BLaER1 treated with 17β-estradiol and CSF1 and Interleukin-3, amounts not matched to agents 10 nM and 100 nM (cell line): ENCODE results near the gene NCOA3.
"Not testable (repeated sequence)": the region's sequence is repeated elsewhere in the genome, so short reads cannot be mapped to it uniquely, and the experiment has no call there.

Experiments used
- H3K27ac ChIP-seq, 11 experiments: shearing (Covaris generic); formaldehyde crosslinking; 2 replicates each; pipeline ENCODE4 v1.8.1; 2022
- H3K27me3 ChIP-seq, 11 experiments: shearing (Covaris generic); formaldehyde crosslinking; 2 replicates each; pipeline ENCODE4 v1.8.1; 2022
- H3K36me3 ChIP-seq, 11 experiments: shearing (Covaris generic); formaldehyde crosslinking; 2 replicates each; pipeline ENCODE4 v1.8.1; 2022
- H3K4me1 ChIP-seq, 10 experiments: shearing (Covaris generic); formaldehyde crosslinking; 2 replicates each; pipeline ENCODE4 v1.8.1; 2022
- H3K4me2 ChIP-seq, 11 experiments: shearing (Covaris generic); formaldehyde crosslinking; 2 replicates each; pipeline ENCODE4 v1.8.1; 2022
- H3K4me3 ChIP-seq, 10 experiments: shearing (Covaris generic); formaldehyde crosslinking; 2 replicates each; pipeline ENCODE4 v1.8.1; 2022
- H3K9ac ChIP-seq, 11 experiments: shearing (Covaris generic); formaldehyde crosslinking; 2 replicates each; pipeline ENCODE4 v1.8.1; 2022
- H3K9me3 ChIP-seq, 11 experiments: shearing (Covaris generic); formaldehyde crosslinking; replicated peaks in 1 of 11; 2 replicates each; pipeline ENCODE4 v1.8.1; 2022
- H4K20me1 ChIP-seq, 11 experiments: shearing (Covaris generic); formaldehyde crosslinking; 2 replicates each; pipeline ENCODE4 v1.8.1; 2022
- Cebpa-rat ChIP-seq, 11 experiments: shearing (Covaris generic); IDR thresholded peaks; 2 replicates each; pipeline ENCODE4 v1.8.1; 2022

NCOA3 gene

GRCh38 chr20:47482705-47483104, 19.0 kb upstream of the NCOA3 start:
- no peaks in the 10 kb centered on the region for H3K9me3 ChIP-seq
- no peaks in the 10 kb centered on the region for H4K20me1 ChIP-seq
- no peak for TF ChIP-seq Cebpa-rat (IDR thresholded peaks at IDR 0.05)
- no peaks in the 10 kb centered on the region for H3K36me3 ChIP-seq
- H3K27me3 ChIP-seq = no peaks in the 10 kb centered on the region
- H3K4me1 ChIP-seq = peaks cover 32 to 58% (median 47%) of the 10 kb centered on the region in 10 experiments
- H3K9ac ChIP-seq = 0 out of 22 replicates have a peak overlapping the region, but pooled peaks of 1 of the 11 experiments have one; percentile 13
- peak overlapping the region in 6 of 11 experiments; percentile 31 to 50 (median 38); a peak in 8 of 22 replicates for H3K4me2 ChIP-seq
- H3K4me3 ChIP-seq = no peak overlapping the region
- H3K27ac ChIP-seq = peak overlapping the region in 5 of 11 experiments; percentile 3 to 56 (median 35); a peak in 6 of 22 replicates

GRCh38 chr20:47484303-47484702, 17.4 kb upstream of the NCOA3 start:
- Histone ChIP-seq H3K27ac (no peak overlapping the region; a peak in 1 of 22 replicates), H3K4me3 (no peak overlapping the region), H4K20me1 (no peaks in the 10 kb centered on the region), H3K36me3 (no peaks in the 10 kb centered on the region), H3K9ac (no peak overlapping the region), H3K9me3 (no peaks in the 10 kb centered on the region), H3K27me3 (no peaks in the 10 kb centered on the region), H3K4me1 (peaks cover 37 to 69% (median 58%) of the 10 kb centered on the region in 10 experiments), H3K4me2 (peak overlapping the region in 4 of 11 experiments; percentile 31 to 50 (median 38); a peak in 4 of 22 replicates)
- TF ChIP-seq Cebpa-rat (IDR thresholded peaks at IDR 0.05) = no peak

GRCh38 chr20:47487175-47487917, 14.3 kb upstream of the NCOA3 start:
- Histone ChIP-seq H3K9me3 (no peaks in the 10 kb centered on the region), H3K4me3 (peak overlapping the region in 2 of 10 experiments; percentile 2 to 14; a peak in 4 of 20 replicates), H3K4me1 (peaks cover 49 to 88% (median 73%) of the 10 kb centered on the region in 10 experiments), H3K27me3 (no peaks in the 10 kb centered on the region), H3K36me3 (no peaks in the 10 kb centered on the region), H4K20me1 (no peaks in the 10 kb centered on the region), H3K4me2 (peak overlapping the region; percentile 63 to 93 (median 85)), H3K27ac (peak overlapping the region in 9 of 11 experiments; percentile 43 to 87 (median 78); a peak in 18 of 22 replicates), H3K9ac (peak overlapping the region in 9 of 11 experiments; percentile 1 to 67 (median 52); a peak in 12 of 22 replicates)
- TF ChIP-seq Cebpa-rat (IDR thresholded peaks at IDR 0.05) = no peak

DNA sequence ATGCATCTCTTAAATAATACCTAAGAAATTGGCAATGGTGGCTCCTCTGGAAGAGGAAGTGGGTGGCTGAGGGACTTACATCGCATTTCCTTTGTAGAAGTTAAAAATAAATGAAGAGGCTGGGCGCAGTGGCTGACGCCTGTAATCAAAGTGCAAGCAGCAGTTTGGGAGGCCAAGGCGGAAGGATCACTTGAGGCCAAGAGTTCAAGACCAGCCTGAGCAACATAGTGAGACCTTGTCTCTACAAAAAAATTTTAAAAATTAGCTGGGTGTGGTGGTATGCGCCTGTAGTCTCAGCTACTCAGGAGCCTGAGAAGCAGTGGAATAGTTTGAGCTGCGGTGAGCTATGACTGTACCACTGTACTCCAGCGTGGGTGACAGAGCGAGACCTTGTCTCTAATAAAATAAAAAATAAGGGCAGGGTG, 12.2 kb upstream of the NCOA3 start:
- Histone ChIP-seq H4K20me1 (no peaks in the 10 kb centered on the region), H3K36me3 (no peaks in the 10 kb centered on the region), H3K4me1 (peaks cover 69 to 89% (median 75%) of the 10 kb centered on the region in 10 experiments), H3K4me2 (peak overlapping the region; percentile 55 to 93 (median 75)), H3K27ac (peak overlapping the region; percentile 62 to 87 (median 78); a peak in 21 of 22 replicates), H3K9me3 (no peaks in the 10 kb centered on the region), H3K4me3 (no peak overlapping the region), H3K27me3 (no peaks in the 10 kb centered on the region), H3K9ac (peak overlapping the region in 8 of 11 experiments; percentile 1 to 61 (median 42); a peak in 12 of 22 replicates)
- TF ChIP-seq Cebpa-rat (IDR thresholded peaks at IDR 0.05) = no peak

- Histone ChIP-seq H3K4me1 (peaks cover 70 to 97% (median 77%) of the 10 kb centered on the region in 10 experiments), H3K36me3 (no peaks in the 10 kb centered on the region), H3K27me3 (no peaks in the 10 kb centered on the region), H4K20me1 (no peaks in the 10 kb centered on the region), H3K27ac (peak overlapping the region in 8 of 11 experiments; percentile 0 to 87 (median 78); a peak in 9 of 22 replicates), H3K4me2 (peak overlapping the region in 9 of 11 experiments; percentile 55 to 93 (median 75); a peak in 15 of 22 replicates), H3K9me3 (no peaks in the 10 kb centered on the region), H3K4me3 (no peak overlapping the region), H3K9ac (no peak overlapping the region)
- no peak for TF ChIP-seq Cebpa-rat (IDR thresholded peaks at IDR 0.05)
These were observed 10.9 kb upstream of the NCOA3 start for GRCh38 chr20:47490795-47491194.

- Histone ChIP-seq H4K20me1 (no peaks in the 10 kb centered on the region), H3K9ac (no peak overlapping the region), H3K36me3 (no peaks in the 10 kb centered on the region), H3K9me3 (no peaks in the 10 kb centered on the region), H3K27me3 (no peaks in the 10 kb centered on the region), H3K27ac (peak overlapping the region in 5 of 11 experiments; percentile 45 to 61 (median 51); a peak in 1 of 22 replicates), H3K4me2 (peak overlapping the region in 6 of 11 experiments; percentile 69 to 84 (median 78); a peak in 7 of 22 replicates), H3K4me3 (no peak overlapping the region), H3K4me1 (peaks cover 55 to 82% (median 65%) of the 10 kb centered on the region in 10 experiments)
- TF ChIP-seq Cebpa-rat (IDR thresholded peaks at IDR 0.05) = no peak
These were observed 9.4 kb upstream of the NCOA3 start for GRCh38 chr20:47492284-47492683.

DNA sequence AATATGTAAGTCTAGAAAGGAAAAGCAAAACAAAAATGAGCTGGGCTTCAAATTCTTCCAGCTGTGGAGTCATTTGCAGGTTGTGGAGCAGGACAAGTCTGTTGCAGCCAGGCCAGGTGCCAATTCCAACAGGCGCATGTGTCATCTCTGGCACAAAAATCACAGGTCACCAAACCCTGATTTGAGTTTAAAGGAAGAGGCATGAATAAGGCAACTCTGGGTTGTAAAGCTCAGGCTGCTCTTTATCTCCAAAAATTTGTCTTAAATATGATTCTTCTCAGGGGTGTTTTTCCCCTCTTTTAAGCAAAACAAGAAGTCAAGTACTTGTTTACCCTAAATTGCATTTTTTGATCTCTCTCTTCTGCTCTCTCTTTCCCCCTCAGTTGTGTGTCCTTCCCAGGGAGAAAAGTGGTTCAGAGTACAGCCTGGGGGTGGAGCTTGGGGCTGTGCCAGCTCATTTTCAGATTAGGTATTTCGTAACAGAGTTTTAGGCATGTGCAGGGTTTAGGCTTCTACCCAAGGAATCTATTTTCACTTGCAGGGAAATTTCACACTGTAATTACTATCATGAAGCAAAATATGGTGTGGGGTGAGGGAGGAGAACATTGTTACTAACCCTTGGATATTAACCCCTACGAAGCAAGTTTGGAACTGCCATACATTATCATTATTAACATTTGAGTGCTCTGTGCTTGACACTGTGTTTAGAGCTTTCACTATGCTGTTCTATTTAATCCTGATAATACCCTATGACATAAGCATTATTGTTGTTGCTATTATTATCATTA, 8.3 kb upstream of the NCOA3 start:
- TF ChIP-seq Cebpa-rat (IDR thresholded peaks at IDR 0.05) = peak in 8 of 11 experiments; percentile 11 to 77 (median 38); a peak in 6 of 22 replicates
- Histone ChIP-seq H3K4me2 (peak overlapping the region; percentile 39 to 84 (median 72)), H3K27ac (peak overlapping the region in 10 of 11 experiments; percentile 0 to 65 (median 48); a peak in 17 of 22 replicates), H3K9me3 (no peaks in the 10 kb centered on the region), H3K9ac (peak overlapping the region in 10 of 11 experiments; percentile 0 to 56 (median 33); a peak in 14 of 22 replicates), H3K4me1 (peaks cover 44 to 71% (median 54%) of the 10 kb centered on the region in 10 experiments), H3K4me3 (peak overlapping the region in 3 of 10 experiments; percentile 6 to 25 (median 14); a peak in 3 of 20 replicates), H3K36me3 (no peaks in the 10 kb centered on the region), H3K27me3 (no peaks in the 10 kb centered on the region), H4K20me1 (no peaks in the 10 kb centered on the region)

- peak overlapping the region; percentile 39 to 84 (median 72) for H3K4me2 ChIP-seq
- peak overlapping the region in 9 of 11 experiments; percentile 0 to 56 (median 34); a peak in 9 of 22 replicates for H3K9ac ChIP-seq
- no peaks in the 10 kb centered on the region for H3K27me3 ChIP-seq
- no peaks in the 10 kb centered on the region for H3K9me3 ChIP-seq
- TF ChIP-seq Cebpa-rat (IDR thresholded peaks at IDR 0.05) = no peak
- H3K27ac ChIP-seq = peak overlapping the region in 9 of 11 experiments; percentile 14 to 65 (median 51); a peak in 16 of 22 replicates
- H3K4me3 ChIP-seq = peak overlapping the region in 2 of 10 experiments; percentile 14 to 25; a peak in 3 of 20 replicates
- H3K36me3 ChIP-seq = no peaks in the 10 kb centered on the region
- peaks cover 38 to 65% (median 49%) of the 10 kb centered on the region in 10 experiments for H3K4me1 ChIP-seq
- H4K20me1 ChIP-seq = no peaks in the 10 kb centered on the region
These were observed 7.8 kb upstream of the NCOA3 start for GRCh38 chr20:47493963-47494293.

GRCh38 chr20:47494606-47495005, 7.1 kb upstream of the NCOA3 start:
- not testable (repeated sequence) for H3K9me3 ChIP-seq, H3K4me3 ChIP-seq, H3K27me3 ChIP-seq, H4K20me1 ChIP-seq, H3K36me3 ChIP-seq
- Histone ChIP-seq H3K4me1 (peaks cover 32 to 59% (median 42%) of the 10 kb centered on the region in 10 experiments), H3K9ac (peak overlapping the region in 2 of 11 experiments; percentile 32 to 35; a peak in 2 of 22 replicates), H3K4me2 (peak overlapping the region in 8 of 11 experiments; percentile 69 to 84 (median 76); a peak in 14 of 22 replicates), H3K27ac (peak overlapping the region in 8 of 11 experiments; percentile 14 to 65 (median 55); a peak in 10 of 22 replicates)
